Panc1 (cell line): ENCODE measurements around the gene SCLY. TPM values are rescaled to one million over a fixed set of nuclear protein-coding genes. Genes with fewer than 3 reads are reported as not detected.

Source experiments
- ATAC-seq: fragments of 200-7000 bp; cut with Tn5 transposase; 2 replicates; pipeline ENCODE4 v1.9.1; 2020; ENCODE audit warnings: mild to moderate bottlenecking, moderate library complexity
- BruUV-seq: library from RNA; stranded (reverse); fragments of 400-500 nt; replicated peaks from 2 replicates; lab custom pipeline; 2021; lab: Mats Ljungman, UMichigan
- CTCF ChIA-PET: fragments of 300-600 bp; sonication (Branson Sonifier 250); formaldehyde crosslinking; loops from one replicate; lab custom pipeline; 2022; ENCODE audit warnings: antibody characterized with exemption; lab: Charles Lee
- POLR2A ChIA-PET: fragments of 300-600 bp; sonication (Branson Sonifier 250); formaldehyde crosslinking; loops from one replicate; lab custom pipeline; 2022; ENCODE audit warnings: antibody characterized with exemption; lab: Charles Lee
- DNase-seq: peaks from one replicate; pipeline ENCODE4 v3.0.0-alpha.2; 2010; ENCODE audit warnings: low read depth, low spot score
- H3K27ac ChIP-seq: 2 replicates; pipeline ENCODE4 v1.5.1; 2011; ENCODE audit warnings: mild to moderate bottlenecking, low read length, inconsistent platforms
- H3K27me3 ChIP-seq: fragments of 200-500 bp; sonication (Bioruptor generic); 2 replicates; pipeline ENCODE4 v1.6.0; 2014; ENCODE audit warnings: low read length, inconsistent platforms; ENCODE audit not compliant: control insufficient read depth, insufficient read depth
- H3K36me3 ChIP-seq: fragments of 200-500 bp; sonication (Bioruptor generic); 2 replicates; pipeline ENCODE4 v1.5.1; 2014; ENCODE audit warnings: inconsistent platforms, mild to moderate bottlenecking, low read length, moderate library complexity; ENCODE audit not compliant: control insufficient read depth, insufficient read depth
- H3K4me1 ChIP-seq: 2 replicates; pipeline ENCODE4 v1.5.1; 2011; ENCODE audit warnings: inconsistent platforms, mild to moderate bottlenecking, low read length, moderate library complexity; ENCODE audit not compliant: control insufficient read depth, insufficient read depth
- H3K4me3 ChIP-seq, 2 experiments: 2 replicates each; pipeline ENCODE4 v1.5.1; 2011 to 2012; ENCODE audit warnings: low read depth in 2 of 2, low read length in 2 of 2, mild to moderate bottlenecking in 2 of 2, inconsistent platforms in 1 of 2, moderate library complexity in 1 of 2
- H3K9me3 ChIP-seq: fragments of 200-500 bp; sonication (Bioruptor generic); 2 replicates; pipeline ENCODE4 v1.5.1; 2014; ENCODE audit warnings: low read depth, mild to moderate bottlenecking, inconsistent platforms, low read length, moderate library complexity; ENCODE audit not compliant: control insufficient read depth, insufficient read depth
- POLR2AphosphoS5 ChIP-seq: IDR thresholded peaks from 2 replicates; pipeline ENCODE4 v1.6.1; 2012; ENCODE audit warnings: mild to moderate bottlenecking, low read depth, low read length, moderate library complexity
- SIN3A ChIP-seq: IDR thresholded peaks from 2 replicates; pipeline ENCODE4 v1.6.1; 2012; ENCODE audit warnings: low read depth, mild to moderate bottlenecking, low read length, moderate library complexity, borderline replicate concordance; ENCODE audit not compliant: insufficient read depth
- TCF7L2 ChIP-seq: IDR thresholded peaks from 2 replicates; pipeline ENCODE4 v1.6.1; 2011; ENCODE audit warnings: mild to moderate bottlenecking, low read depth, low read length, inconsistent platforms
- in situ Hi-C: cut with HindIII; loops from 2 replicates; pipeline ENCODE4 v1.10.0; 2016; ENCODE audit warnings: low sequenced_read_pairs, low pct_unique_long_range_greater_than_20kb
- intact Hi-C: fragments of 100-400 bp; cut with micrococcal nuclease; formaldehyde crosslinking; loops from one replicate; pipeline ENCODE4 v1.10.0; 2022; ENCODE audit not compliant: unreplicated experiment
- total RNA-seq: library from RNA; stranded (reverse); gene quantifications from one replicate; pipeline ENCODE4 v1.2.1, GENCODE V29; 2021; ENCODE audit not compliant: unreplicated experiment
- TF ChIP-seq, protein P1 (sequence below), 2 experiments: IDR thresholded peaks; 2 replicates each; pipeline ENCODE4 v1.6.1; 2011 to 2012; ENCODE audit warnings: low read depth in 2 of 2, control low read depth in 1 of 2, low read length in 1 of 2, mild to moderate bottlenecking in 1 of 2, moderate library complexity in 1 of 2; ENCODE audit not compliant: insufficient read depth in 1 of 2
- TF ChIP-seq, protein P2 (sequence below): fragments of 450-650 bp; IDR thresholded peaks from 2 replicates; pipeline ENCODE4 v1.5.1; 2017; ENCODE audit warnings: mild to moderate bottlenecking

Gene SCLY
- total RNA-seq, 1 experiment from 2014 or later, result 31.4 TPM

DNA sequence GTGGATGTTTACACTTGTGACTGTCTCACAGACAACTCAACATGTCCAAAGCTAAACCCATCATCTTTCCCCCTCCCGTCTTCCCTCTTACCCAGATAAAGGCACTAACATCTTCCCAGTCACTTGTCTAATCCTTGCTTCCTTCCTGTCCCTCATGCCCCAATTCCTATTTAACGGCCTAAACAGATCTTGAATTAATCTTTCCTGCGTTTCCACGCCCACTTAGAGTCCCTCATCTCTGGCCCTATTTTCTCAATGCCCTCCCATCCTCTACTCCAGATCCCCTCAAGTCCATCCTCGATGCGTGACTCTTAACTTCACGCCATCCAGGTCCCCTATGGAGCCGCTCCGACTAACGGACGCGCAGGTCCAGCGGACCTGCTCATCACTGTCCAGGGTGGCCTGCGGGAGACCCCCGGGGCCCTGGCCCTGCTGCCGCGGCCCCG, 682 bp upstream of the SCLY start:
- intact Hi-C loops, result no loop called here
- DNase-seq (no peak), ATAC-seq (no peak)
- in situ Hi-C loops, result no loop called here
- BruUV-seq, result no TSS peak
- CTCF ChIA-PET, result no interaction called here
- peaks cover 11% of the 10 kb centered on the region for H3K36me3 ChIP-seq
- peak overlapping the region; percentile 95 to 96 for H3K4me3 ChIP-seq
- H3K27me3 ChIP-seq, result no peaks in the 10 kb centered on the region
- H3K9me3 ChIP-seq, result no peaks in the 10 kb centered on the region
- POLR2A ChIA-PET, result interaction anchor here (0.5 to 0.6 kb wide), 3 partner anchors 585 to 1718 kb away, joined by 3 to 16 read pairs (median 5); no protein-coding TSS in a partner anchor
- H3K4me1 ChIP-seq, result peaks cover 10% of the 10 kb centered on the region
- TF ChIP-seq SIN3A (no peak), TCF7L2 (no peak), POLR2AphosphoS5 (no peak)
- TF ChIP-seq, protein P1, sequence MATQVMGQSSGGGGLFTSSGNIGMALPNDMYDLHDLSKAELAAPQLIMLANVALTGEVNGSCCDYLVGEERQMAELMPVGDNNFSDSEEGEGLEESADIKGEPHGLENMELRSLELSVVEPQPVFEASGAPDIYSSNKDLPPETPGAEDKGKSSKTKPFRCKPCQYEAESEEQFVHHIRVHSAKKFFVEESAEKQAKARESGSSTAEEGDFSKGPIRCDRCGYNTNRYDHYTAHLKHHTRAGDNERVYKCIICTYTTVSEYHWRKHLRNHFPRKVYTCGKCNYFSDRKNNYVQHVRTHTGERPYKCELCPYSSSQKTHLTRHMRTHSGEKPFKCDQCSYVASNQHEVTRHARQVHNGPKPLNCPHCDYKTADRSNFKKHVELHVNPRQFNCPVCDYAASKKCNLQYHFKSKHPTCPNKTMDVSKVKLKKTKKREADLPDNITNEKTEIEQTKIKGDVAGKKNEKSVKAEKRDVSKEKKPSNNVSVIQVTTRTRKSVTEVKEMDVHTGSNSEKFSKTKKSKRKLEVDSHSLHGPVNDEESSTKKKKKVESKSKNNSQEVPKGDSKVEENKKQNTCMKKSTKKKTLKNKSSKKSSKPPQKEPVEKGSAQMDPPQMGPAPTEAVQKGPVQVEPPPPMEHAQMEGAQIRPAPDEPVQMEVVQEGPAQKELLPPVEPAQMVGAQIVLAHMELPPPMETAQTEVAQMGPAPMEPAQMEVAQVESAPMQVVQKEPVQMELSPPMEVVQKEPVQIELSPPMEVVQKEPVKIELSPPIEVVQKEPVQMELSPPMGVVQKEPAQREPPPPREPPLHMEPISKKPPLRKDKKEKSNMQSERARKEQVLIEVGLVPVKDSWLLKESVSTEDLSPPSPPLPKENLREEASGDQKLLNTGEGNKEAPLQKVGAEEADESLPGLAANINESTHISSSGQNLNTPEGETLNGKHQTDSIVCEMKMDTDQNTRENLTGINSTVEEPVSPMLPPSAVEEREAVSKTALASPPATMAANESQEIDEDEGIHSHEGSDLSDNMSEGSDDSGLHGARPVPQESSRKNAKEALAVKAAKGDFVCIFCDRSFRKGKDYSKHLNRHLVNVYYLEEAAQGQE (IDR thresholded peaks at IDR 0.05; ENCODE audit: insufficient read depth in 1 of 2, low read depth in 2 of 2, low read length in 1 of 2), result no peak
- TF ChIP-seq, protein P2, sequence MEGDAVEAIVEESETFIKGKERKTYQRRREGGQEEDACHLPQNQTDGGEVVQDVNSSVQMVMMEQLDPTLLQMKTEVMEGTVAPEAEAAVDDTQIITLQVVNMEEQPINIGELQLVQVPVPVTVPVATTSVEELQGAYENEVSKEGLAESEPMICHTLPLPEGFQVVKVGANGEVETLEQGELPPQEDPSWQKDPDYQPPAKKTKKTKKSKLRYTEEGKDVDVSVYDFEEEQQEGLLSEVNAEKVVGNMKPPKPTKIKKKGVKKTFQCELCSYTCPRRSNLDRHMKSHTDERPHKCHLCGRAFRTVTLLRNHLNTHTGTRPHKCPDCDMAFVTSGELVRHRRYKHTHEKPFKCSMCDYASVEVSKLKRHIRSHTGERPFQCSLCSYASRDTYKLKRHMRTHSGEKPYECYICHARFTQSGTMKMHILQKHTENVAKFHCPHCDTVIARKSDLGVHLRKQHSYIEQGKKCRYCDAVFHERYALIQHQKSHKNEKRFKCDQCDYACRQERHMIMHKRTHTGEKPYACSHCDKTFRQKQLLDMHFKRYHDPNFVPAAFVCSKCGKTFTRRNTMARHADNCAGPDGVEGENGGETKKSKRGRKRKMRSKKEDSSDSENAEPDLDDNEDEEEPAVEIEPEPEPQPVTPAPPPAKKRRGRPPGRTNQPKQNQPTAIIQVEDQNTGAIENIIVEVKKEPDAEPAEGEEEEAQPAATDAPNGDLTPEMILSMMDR, result no peak
- peak overlapping the region; percentile 95 for H3K27ac ChIP-seq

DNA sequence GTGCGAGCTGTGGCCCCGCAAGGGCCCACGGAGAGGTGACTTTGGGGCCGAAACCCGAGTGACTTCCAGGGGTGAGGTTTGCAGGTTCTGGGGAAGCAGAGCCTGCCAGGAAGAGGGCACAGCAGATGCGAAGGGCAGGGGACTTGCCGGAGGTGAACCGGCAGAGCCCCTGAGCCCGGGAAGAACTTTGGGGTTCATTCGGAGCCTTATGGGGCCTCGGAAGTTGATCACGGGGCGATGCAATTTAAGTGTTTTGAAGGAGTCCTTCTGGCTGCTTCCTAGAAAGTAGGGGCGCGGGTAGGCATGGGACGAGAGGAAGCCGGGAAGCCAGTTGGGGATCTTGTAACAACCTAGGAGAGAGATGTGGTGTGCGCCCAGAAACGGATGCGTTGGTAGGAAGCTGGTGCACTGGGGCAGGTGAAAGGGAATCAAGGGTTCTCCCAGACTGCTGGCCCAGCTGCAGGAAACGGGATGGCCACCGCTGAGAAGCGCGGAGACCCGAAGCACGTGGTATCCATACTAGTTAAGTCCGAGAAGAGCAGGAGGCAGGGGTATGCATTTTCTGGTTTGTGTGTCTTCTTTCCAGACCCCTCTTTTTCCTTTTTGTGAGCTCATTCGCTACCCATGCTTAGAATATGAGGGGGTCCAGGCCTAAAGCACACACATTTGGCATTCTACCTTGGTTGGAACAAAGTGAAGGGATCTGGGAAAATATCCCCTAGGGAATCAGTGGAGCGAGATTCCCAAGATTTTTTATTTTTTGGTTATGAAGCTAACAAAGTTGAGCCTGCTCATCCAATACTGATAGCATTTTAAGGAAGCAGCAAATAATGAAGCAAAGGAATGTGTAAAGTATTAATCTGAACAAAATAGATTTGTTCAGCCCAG, 758 bp downstream of the SCLY start:
- peaks cover 13% of the 10 kb centered on the region for H3K36me3 ChIP-seq
- TF ChIP-seq, protein P2, result no peak
- TF ChIP-seq, protein P1 (IDR thresholded peaks at IDR 0.05; ENCODE audit: insufficient read depth in 1 of 2, low read depth in 2 of 2, low read length in 1 of 2), result no peak
- TF ChIP-seq SIN3A (no peak), POLR2AphosphoS5 (no peak), TCF7L2 (no peak)
- H3K9me3 ChIP-seq, result no peaks in the 10 kb centered on the region
- H3K27ac ChIP-seq, result peak overlapping the region; percentile 74
- ATAC-seq, result peak; percentile 24
- in situ Hi-C loops, result no loop called here
- no peaks in the 10 kb centered on the region for H3K27me3 ChIP-seq
- POLR2A ChIA-PET, result interaction anchor here (0.6 kb wide), 1 partner anchor 187 kb away, joined by 4 read pairs; no protein-coding TSS in a partner anchor
- TSS peak; percentile 68 for BruUV-seq
- H3K4me3 ChIP-seq, result peak overlapping the region; percentile 94 to 95
- peaks cover 10% of the 10 kb centered on the region for H3K4me1 ChIP-seq
- DNase-seq, result no peak
- intact Hi-C loops, result no loop called here
- CTCF ChIA-PET, result interaction anchor here (0.5 to 0.6 kb wide), 2 partner anchors 203 to 432 kb away, joined by 3 to 4 read pairs; no protein-coding TSS in a partner anchor
